CD4-positive, alpha-beta T cell treated with Interleukin-17A for 1 hour (primary cell): ENCODE measurements around the gene CAMTA1.

Experiments used
- DNase-seq: peaks from one replicate; pipeline ENCODE4 v3.0.0-alpha.2; 2020

Gene CAMTA1

DNA sequence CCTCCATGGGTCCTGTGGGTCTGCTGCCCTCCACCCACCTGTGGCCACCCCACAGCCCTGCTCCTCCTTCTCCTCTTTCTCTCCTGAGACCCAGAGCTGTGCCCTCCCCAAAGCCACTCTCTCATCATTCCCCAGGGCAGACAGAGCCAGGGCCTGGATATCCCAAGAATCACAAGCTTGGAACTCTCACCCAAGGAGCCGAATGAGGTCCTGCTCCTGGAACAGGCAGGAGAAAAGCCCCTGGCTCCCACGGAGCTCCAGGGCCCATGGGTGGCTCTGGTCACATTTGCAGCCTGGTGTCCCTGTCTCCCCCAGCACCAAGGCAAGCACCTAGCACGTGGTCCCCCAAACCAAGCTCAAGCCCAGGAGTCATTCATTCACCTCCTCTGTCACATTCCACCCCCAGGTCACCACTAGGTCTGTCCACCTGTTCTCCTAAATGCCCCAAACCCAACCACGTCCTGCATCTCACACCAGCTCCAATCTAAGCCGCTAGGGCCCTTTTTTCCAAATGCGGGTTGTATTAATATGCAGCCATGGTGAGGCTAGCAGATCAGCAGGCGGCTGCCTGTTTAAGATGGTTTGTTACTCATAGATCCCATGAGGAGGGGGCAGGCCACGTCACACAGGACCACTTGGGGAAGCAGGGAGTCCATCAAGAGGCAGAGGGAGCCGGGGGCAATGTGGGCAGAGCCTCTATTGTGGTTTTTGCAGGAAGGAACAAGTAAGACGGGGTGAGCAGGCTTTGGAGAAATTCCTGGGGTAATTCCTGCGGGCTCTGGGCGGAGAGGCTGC, 770.3 kb downstream of the CAMTA1 start:
- DNase-seq = no peak

DNA sequence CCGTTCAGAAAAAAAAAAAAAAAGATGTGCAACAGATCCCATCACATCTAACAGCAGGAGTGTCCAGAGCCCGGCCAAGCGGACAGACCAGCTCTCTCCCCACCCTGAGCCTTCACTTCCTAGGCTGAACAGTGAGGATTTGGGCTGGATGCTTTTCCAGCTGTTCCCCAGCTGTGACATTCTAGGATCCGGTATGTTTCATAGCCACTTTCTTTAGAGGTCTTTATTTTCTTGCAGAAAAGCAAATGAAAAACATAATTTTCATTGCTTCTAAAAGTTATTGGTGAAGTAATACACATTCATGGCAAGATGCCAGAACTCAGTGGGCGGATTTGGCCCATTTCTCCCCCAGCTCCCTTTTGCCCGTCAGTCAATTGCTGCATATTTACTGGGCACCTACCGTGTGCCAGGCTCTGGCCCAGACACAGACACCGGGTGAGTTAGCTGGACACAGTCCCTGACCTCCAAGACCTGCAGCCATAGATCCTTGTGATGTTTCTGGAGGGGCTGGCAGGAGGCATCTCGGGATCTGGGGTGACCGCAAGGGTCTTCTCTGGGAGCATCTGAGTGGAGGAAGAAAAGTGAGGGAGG, 772.1 kb downstream of the CAMTA1 start:
- no peak for DNase-seq

DNA sequence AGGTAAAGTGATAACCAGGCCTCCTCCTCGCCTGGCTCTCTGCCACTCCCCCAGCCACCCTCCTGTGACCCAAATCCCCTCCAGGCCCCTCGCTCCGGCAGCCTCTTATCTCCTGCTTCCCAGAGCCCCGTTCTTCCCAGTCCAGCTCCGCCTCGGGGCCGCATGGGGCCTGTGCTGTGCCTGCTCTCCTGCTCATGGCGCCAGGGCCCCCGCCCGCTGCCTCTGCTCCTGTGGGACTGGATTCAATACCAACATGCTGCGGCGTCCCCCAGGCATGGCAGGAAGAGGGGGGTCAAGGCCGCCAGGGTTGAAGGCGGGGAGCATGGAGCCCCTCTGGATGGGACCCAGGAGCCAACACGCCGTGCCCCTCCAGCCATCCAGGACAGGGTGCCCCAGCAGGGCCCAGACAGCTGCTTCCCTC, 772.8 kb downstream of the CAMTA1 start:
- DNase-seq = no peak

- DNase-seq = no peak
Measured at GRCh38 chr1:7558481-7558880, 773.2 kb downstream of the CAMTA1 start.

DNA sequence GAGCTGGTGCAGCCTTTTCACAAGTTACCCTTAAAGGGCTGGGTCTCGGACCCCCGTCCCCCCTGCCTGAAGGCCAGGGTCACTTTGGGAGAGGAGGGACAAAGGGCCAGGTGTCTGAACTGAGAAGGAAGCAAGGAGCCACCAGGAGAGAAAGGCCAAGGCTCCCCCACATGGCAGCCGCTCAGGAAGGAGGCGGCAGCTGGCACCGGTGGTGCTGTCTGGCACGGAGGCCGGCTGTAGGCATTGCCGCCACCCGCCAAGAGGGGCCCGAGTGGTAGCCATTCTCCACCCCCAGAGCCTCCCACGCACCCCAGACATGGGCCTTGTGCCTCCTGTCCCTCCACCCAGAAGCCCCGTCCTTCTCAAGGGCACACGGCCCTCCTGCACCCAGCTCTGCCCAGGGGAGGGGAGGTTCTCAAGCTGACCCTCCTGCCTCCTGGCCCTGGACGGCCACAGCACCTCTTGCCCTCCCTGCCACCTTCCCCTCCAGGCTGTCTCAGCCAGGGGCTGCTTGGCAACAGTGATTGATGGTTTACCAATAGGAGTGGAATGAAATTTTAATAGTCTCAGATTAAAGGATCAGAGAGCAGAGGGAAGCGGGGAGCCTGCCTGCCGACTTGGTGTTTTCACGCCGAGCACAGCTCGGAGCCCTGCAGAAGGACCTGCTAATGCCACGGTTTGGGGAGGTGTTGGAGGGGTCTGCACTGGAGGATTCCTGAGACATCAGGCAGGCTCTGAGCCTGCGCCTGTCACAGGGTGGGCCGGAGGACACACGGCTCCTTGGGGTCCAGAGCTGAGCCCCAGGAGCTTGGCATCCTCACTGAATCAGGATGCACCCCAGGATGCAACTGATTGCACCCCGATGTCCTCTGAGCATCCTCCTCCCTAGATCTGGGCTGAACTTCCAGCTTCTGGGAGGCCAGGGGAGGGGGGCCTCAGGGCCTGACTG, 773.9 kb downstream of the CAMTA1 start:
- DNase-seq = no peak

GRCh38 chr1:7560128-7560527, 774.9 kb downstream of the CAMTA1 start:
- DNase-seq = no peak

- DNase-seq = no peak
Measured at GRCh38 chr1:7560601-7561181, 775.4 kb downstream of the CAMTA1 start.

GRCh38 chr1:7561331-7561921, 776.2 kb downstream of the CAMTA1 start:
- DNase-seq = no peak

- DNase-seq = no peak
Measured at GRCh38 chr1:7561936-7562728, 776.9 kb downstream of the CAMTA1 start.

GRCh38 chr1:7562729-7563605, 777.7 kb downstream of the CAMTA1 start:
- no peak for DNase-seq

GRCh38 chr1:7564137-7564536, 778.9 kb downstream of the CAMTA1 start:
- no peak for DNase-seq

DNA sequence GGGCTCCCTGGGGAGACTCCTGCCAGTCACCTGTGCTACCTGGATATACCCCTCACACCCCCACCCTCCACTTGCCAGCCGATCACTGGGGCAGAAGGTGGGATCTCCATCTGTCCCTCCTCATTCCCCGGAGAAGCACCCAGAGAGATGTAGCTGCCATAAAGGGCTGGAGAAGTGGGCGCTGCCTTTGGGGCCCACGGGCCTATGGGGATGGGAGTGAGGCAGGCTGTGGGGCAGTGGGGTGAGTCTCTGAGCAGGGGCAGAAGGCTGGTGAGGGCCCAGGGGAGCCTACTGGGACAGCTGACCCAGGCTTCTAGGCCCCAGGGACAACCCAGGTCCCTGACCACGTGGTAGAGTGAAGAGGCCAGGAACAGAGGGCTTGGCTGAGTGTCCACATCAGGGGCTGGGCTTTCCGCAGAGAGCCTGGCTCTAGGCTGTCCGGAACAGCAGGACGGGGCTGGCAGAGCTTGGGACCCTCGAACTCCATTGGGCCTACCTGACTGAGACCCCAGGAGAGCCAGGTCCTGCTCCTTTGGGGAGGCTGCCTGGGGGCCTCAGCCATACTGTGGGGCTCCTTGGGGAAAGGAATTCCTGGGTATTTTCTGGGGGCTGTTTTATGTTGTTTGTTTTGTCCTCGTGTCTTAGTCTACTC, 780.0 kb downstream of the CAMTA1 start:
- no peak for DNase-seq

DNA sequence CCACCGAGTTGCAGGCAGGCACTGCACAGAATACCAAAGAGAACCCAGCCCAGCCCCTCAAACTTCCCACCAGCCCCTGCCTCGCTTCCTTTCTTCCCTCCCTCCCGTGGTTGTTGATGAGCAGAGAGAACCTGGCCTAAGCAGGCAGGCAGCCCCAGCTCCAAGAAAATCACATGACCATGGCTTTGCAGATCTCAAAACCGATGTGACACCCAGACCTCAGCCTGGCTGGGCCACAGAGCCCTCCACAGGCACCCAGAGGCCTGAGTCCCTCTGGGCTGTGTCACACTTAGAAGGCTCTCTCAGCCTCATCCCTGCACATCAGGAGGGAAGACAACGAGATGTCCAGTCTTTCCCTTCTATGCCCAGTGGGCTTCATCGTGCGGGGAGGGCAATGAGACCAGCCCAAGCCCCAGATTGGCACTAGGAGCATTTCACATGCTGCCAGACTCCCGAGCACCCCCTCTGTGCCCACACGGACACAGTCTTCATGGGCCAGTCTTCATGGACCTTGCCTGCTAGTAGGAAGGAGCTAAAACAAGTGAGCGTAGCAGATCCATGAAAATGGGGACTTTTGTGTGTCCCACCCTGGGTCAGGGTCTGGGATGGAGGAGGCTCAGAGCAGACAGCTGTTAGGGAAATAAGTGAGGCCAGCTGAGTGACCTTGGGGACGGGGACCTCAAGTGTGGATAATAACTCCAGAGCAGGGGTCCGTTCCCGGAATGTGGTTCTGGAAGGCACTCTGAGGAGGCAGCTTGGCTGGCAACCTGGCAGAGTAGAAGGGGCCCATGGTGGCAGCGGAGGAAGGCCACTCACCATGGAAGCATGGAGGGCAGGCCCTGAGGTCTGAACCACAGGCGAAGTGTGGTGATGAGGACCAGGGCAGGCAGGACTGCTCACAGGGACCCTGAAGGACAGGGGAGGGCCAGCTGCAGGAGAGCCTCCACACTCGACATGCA, 781.4 kb downstream of the CAMTA1 start:
- DNase-seq = no peak

- no peak for DNase-seq
Measured at GRCh38 chr1:7567376-7567775, 782.1 kb downstream of the CAMTA1 start.

- no peak for DNase-seq
Measured at GRCh38 chr1:7568053-7568452, 782.8 kb downstream of the CAMTA1 start.

GRCh38 chr1:7568901-7569524, 783.8 kb downstream of the CAMTA1 start:
- DNase-seq = no peak

- no peak for DNase-seq
Measured at GRCh38 chr1:7570311-7570710, 785.1 kb downstream of the CAMTA1 start.

DNA sequence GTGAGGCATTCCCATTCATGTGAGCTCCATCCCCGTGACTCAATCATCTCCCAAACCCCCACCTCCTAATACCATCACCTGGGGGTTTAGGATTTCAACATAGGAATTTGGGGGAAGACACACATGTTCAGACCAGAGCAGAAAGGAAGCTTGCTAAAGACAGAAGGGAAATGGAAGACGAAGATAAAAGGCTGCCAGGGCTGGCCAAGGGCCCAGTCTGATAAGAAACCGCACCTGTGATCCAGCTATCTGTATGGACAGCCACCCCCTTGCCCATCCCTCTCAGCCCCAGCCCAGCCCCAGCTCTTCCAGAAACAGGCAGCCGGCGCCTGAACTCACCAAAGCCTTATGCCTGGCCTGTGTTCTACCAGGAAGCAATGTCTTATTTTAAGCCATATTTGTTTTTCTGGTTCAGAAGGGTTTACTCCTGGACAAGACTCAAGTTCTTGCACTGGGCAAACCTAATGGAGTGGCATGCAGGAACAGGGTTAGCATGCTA, 787.4 kb downstream of the CAMTA1 start:
- DNase-seq = no peak
